ENCODE measurements around the gene TPM1.
"Not testable (repeated sequence)": the region's sequence is repeated elsewhere in the genome, so short reads cannot be mapped to it uniquely, and the experiment has no call there.

Gene TPM1

GRCh38 chr15:63099581-63099980 is 57.0 kb downstream of the TPM1 start:
- not testable (repeated sequence) for DNase-seq

GRCh38 chr15:63103416-63103815 is 60.9 kb downstream of the TPM1 start:
- DNase-seq = no peak

- no peak for DNase-seq
These were observed 62.2 kb downstream of the TPM1 start for GRCh38 chr15:63104727-63105126.

GRCh38 chr15:63105354-63105753 is 62.8 kb downstream of the TPM1 start:
- not testable (repeated sequence) for DNase-seq

- no peak for DNase-seq
These were observed 65.5 kb downstream of the TPM1 start for GRCh38 chr15:63107895-63108546.

- no peak for DNase-seq
These were observed 67.0 kb downstream of the TPM1 start for GRCh38 chr15:63109498-63109897.

- DNase-seq = no peak
These were observed 67.4 kb downstream of the TPM1 start for GRCh38 chr15:63109920-63110319.

GRCh38 chr15:63110428-63111026 is 68.0 kb downstream of the TPM1 start:
- DNase-seq = no peak

- DNase-seq = no peak
These were observed 68.9 kb downstream of the TPM1 start for GRCh38 chr15:63111481-63111880.

GRCh38 chr15:63112871-63113270 is 70.3 kb downstream of the TPM1 start:
- DNase-seq = no peak

GRCh38 chr15:63114465-63114864 is 71.9 kb downstream of the TPM1 start:
- no peak for DNase-seq
